B cell (primary cell): ENCODE results near the gene PRR14L. TPM values are rescaled to one million over a fixed set of nuclear protein-coding genes. Genes with fewer than 3 reads are reported as not detected.

Source experiments
- ATAC-seq: fragments of 200-7000 bp; cut with Tn5 transposase; one replicate; pipeline ENCODE4 v1.10.0; 2021; ENCODE audit warnings: low read depth, mild to moderate bottlenecking, moderate number of reproducible peaks, moderate library complexity
- CTCF ChIA-PET: fragments of 350-600 bp; sonication (Branson Sonifier 250); formaldehyde crosslinking; loops from one replicate; lab custom pipeline; 2021; ENCODE audit warnings: antibody characterized with exemption, inconsistent platforms; lab: Charles Lee
- POLR2A ChIA-PET: fragments of 350-600 bp; sonication (Branson Sonifier 250); formaldehyde crosslinking; loops from one replicate; lab custom pipeline; 2021; ENCODE audit warnings: antibody characterized with exemption; lab: Charles Lee
- DNase-seq: peaks from one replicate; pipeline ENCODE4 v3.0.0; 2013
- H2AFZ ChIP-seq: 2 replicates; pipeline ENCODE4 v1.6.1; 2012; ENCODE audit warnings: mild to moderate bottlenecking, low read depth, low read length; ENCODE audit not compliant: insufficient read depth, poor library complexity, severe bottlenecking
- H3K27ac ChIP-seq, 2 donors: 1 replicate in 1 of 2; 2 replicates in 1 of 2; pipeline ENCODE4 v1.5.1; 2012 to 2013; ENCODE audit warnings: low read length in 2 of 2, mild to moderate bottlenecking in 2 of 2, moderate library complexity in 1 of 2
- H3K27me3 ChIP-seq, 4 experiments: fragments of 200-600 bp in 1 of 4; sonication (generic) in 1 of 4; replicated peaks in 1 of 4; 1 replicate in 2 of 4; 2 replicates in 2 of 4; pipeline versions ENCODE4 v1.6.1 to v1.7.0; 2013 to 2016; ENCODE audit warnings: low read length in 3 of 4, mild to moderate bottlenecking in 2 of 4, mixed read lengths in 1 of 4, moderate library complexity in 1 of 4; ENCODE audit not compliant: insufficient read depth in 4 of 4, control insufficient read depth in 3 of 4; ENCODE audit errors: control extremely low read depth in 1 of 4
- H3K36me3 ChIP-seq, 2 experiments: replicated peaks in 1 of 2; 1 replicate in 1 of 2; 2 replicates in 1 of 2; pipeline versions ENCODE4 v1.6.1 to v1.7.1; 2013; ENCODE audit warnings: low read length in 1 of 2; ENCODE audit not compliant: insufficient read depth in 2 of 2, control insufficient read depth in 1 of 2; ENCODE audit errors: control extremely low read depth in 1 of 2, extremely low read depth in 1 of 2
- H3K4me1 ChIP-seq, 2 donors: fragments of 200-600 bp in 1 of 2; sonication (generic) in 1 of 2; 1 replicate in 1 of 2; 2 replicates in 1 of 2; pipeline versions ENCODE4 v1.5.1 to v1.6.1; 2013 to 2017; ENCODE audit warnings: low read length in 2 of 2; ENCODE audit not compliant: control insufficient read depth in 2 of 2, insufficient read depth in 2 of 2
- H3K4me2 ChIP-seq: replicated peaks from 2 replicates; pipeline ENCODE3; 2012; ENCODE audit warnings: mild to moderate bottlenecking, low read depth, low read length; ENCODE audit not compliant: poor library complexity, severe bottlenecking
- H3K4me3 ChIP-seq, 5 experiments: fragments of 200-600 bp in 1 of 5; sonication (generic) in 1 of 5; 1 replicate in 3 of 5; 2 replicates in 2 of 5; pipeline versions ENCODE4 v1.5.1 to v1.7.0; 2011 to 2016; ENCODE audit warnings: low read length in 4 of 5, mild to moderate bottlenecking in 4 of 5, low read depth in 2 of 5, control low read depth in 1 of 5, moderate library complexity in 1 of 5; ENCODE audit not compliant: insufficient read depth in 1 of 5; ENCODE audit errors: control extremely low read depth in 1 of 5, extremely low read depth in 1 of 5
- H3K79me2 ChIP-seq: fragments of 200-600 bp; sonication (generic); one replicate; pipeline ENCODE4 v1.6.0; 2016; ENCODE audit warnings: low read length; ENCODE audit not compliant: control insufficient read depth, insufficient read depth
- H3K9ac ChIP-seq: fragments of 200-600 bp; sonication (generic); 2 replicates; pipeline ENCODE4 v1.6.1; 2017; ENCODE audit warnings: mild to moderate bottlenecking, low read length, moderate library complexity
- H3K9me3 ChIP-seq, 3 donors: one replicate each; pipeline versions ENCODE4 v1.6.1 to v1.7.1; 2013; ENCODE audit warnings: low read length in 2 of 3; ENCODE audit not compliant: control insufficient read depth in 2 of 3, insufficient read depth in 1 of 3; ENCODE audit errors: control extremely low read depth in 1 of 3
- H4K20me1 ChIP-seq: 2 replicates; pipeline ENCODE4 v1.6.0; 2012; ENCODE audit warnings: mild to moderate bottlenecking, low read length; ENCODE audit not compliant: insufficient read depth, control insufficient read depth, poor library complexity, severe bottlenecking
- H3K27ac Mint-ChIP-seq: one replicate; pipeline ENCODE4 v1.8.0; 2021; ENCODE audit warnings: mixed read lengths
- H3K27me3 Mint-ChIP-seq: one replicate; pipeline ENCODE4 v1.8.0; 2021; ENCODE audit warnings: mixed read lengths
- H3K4me1 Mint-ChIP-seq: one replicate; pipeline ENCODE4 v1.8.0; 2021; ENCODE audit warnings: mixed read lengths
- H3K4me3 Mint-ChIP-seq: one replicate; pipeline ENCODE4 v1.8.0; 2021; ENCODE audit warnings: mixed read lengths
- H3K9me3 Mint-ChIP-seq: one replicate; pipeline ENCODE4 v1.8.0; 2022; ENCODE audit warnings: mixed read lengths; ENCODE audit not compliant: insufficient read depth
- EZH2 ChIP-seq: IDR thresholded peaks from 2 replicates; pipeline ENCODE4 v1.6.1; 2012; ENCODE audit warnings: borderline replicate concordance, low read depth, mild to moderate bottlenecking, moderate library complexity, low read length; ENCODE audit not compliant: insufficient read depth, poor library complexity, severe bottlenecking
- WGBS: methylation state at CpG from one replicate; pipeline ENCODE4 v1.1.5; 2013; ENCODE audit warnings: missing lambda C conversion rate; ENCODE audit not compliant: insufficient coverage; 5-methylcytosine and 5-hydroxymethylcytosine counted together
- intact Hi-C: fragments of 100-400 bp; cut with micrococcal nuclease; formaldehyde crosslinking; loops from one replicate; pipeline ENCODE4 v1.10.0; 2022
- polyA plus RNA-seq: library from polyadenylated mRNA; depleted of rRNA; stranded (reverse); fragments of >200 nt; gene quantifications from 2 replicates; pipeline ENCODE4 v1.2.3, GENCODE V29; 2012
- total RNA-seq, 2 donors: library from RNA; stranded (reverse); fragments of 120-200 nt in 1 of 2; gene quantifications; 1 replicate in 1 of 2; 2 replicates in 1 of 2; pipeline versions ENCODE4 v1.2.3 to v1.2.4, GENCODE V29; 2013 to 2022
- TF ChIP-seq, protein P1 (sequence below): fragments of 200-600 bp; IDR thresholded peaks from one replicate; pipeline ENCODE4 v1.8.0; 2022; ENCODE audit warnings: antibody characterized with exemption, mild to moderate bottlenecking

Gene PRR14L
- total and polyA plus RNA-seq, 2 donors (not counting 1 experiment from before 2014, with no cell fraction given), result 8.5 to 69.6 TPM

DNA sequence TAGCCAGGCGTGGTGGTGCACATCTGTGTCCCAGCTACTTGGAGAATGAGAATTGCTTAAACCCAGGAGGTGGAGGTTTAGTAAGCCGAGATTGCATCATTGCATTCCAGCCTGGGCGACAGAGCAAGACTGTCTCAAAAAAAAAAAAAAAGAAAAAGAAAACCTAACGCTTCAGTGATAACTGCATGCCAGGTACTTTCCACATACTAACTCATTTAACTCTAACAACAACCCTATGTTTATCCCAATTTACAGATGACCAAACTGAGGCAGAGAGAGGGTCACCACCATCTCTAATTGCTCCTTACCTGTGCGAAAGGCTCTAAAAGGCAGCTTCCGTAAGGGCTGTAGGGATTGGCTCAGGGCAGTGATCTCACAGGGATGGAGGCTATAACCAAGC is 99.5 kb downstream of the PRR14L start:
- H3K36me3 ChIP-seq, result peaks cover 11 to 46% of the 10 kb centered on the region in 2 experiments
- H3K9ac ChIP-seq, result no peak overlapping the region
- ChIA-PET POLR2A (no interaction called here), CTCF (interaction anchor here (1.1 kb wide), 1 partner anchor 13 kb away, joined by 3 read pairs; no protein-coding TSS in a partner anchor)
- H3K4me2 ChIP-seq, result no peak overlapping the region
- no peaks in the 10 kb centered on the region for H3K27me3 Mint-ChIP-seq
- no peaks in the 10 kb centered on the region for H3K9me3 ChIP-seq
- H3K9me3 Mint-ChIP-seq, result no peaks in the 10 kb centered on the region
- whole genome bisulfite sequencing, result 80% methylated on average over 1 of the region's 6 CpGs
- no peaks in the 10 kb centered on the region for H3K27me3 ChIP-seq
- no peak overlapping the region for H2AFZ ChIP-seq
- DNase-seq (no peak), ATAC-seq (peak; percentile 22)
- H4K20me1 ChIP-seq, result peaks cover 27% of the 10 kb centered on the region
- no peak overlapping the region for H3K27ac ChIP-seq
- intact Hi-C loops, result no loop called here
- no peak overlapping the region for H3K27ac Mint-ChIP-seq
- H3K4me1 Mint-ChIP-seq, result peaks cover 58% of the 10 kb centered on the region
- no peak overlapping the region for H3K4me3 ChIP-seq
- H3K4me3 Mint-ChIP-seq, result peak overlapping the region; percentile 12
- peaks cover 16 to 33% of the 10 kb centered on the region in 2 donors for H3K4me1 ChIP-seq
- H3K79me2 ChIP-seq, result peaks cover 85% of the 10 kb centered on the region
- TF ChIP-seq, protein P1, sequence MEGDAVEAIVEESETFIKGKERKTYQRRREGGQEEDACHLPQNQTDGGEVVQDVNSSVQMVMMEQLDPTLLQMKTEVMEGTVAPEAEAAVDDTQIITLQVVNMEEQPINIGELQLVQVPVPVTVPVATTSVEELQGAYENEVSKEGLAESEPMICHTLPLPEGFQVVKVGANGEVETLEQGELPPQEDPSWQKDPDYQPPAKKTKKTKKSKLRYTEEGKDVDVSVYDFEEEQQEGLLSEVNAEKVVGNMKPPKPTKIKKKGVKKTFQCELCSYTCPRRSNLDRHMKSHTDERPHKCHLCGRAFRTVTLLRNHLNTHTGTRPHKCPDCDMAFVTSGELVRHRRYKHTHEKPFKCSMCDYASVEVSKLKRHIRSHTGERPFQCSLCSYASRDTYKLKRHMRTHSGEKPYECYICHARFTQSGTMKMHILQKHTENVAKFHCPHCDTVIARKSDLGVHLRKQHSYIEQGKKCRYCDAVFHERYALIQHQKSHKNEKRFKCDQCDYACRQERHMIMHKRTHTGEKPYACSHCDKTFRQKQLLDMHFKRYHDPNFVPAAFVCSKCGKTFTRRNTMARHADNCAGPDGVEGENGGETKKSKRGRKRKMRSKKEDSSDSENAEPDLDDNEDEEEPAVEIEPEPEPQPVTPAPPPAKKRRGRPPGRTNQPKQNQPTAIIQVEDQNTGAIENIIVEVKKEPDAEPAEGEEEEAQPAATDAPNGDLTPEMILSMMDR, result no peak
- TF ChIP-seq EZH2, result no peak

GRCh38 chr22:31647523-31648320 is 102.2 kb downstream of the PRR14L start:
- CTCF ChIA-PET, result interaction anchor here (1.3 to 1.8 kb wide), 2 partner anchors 29 to 91 kb away, joined by 3 to 6 read pairs; no protein-coding TSS in a partner anchor
- H3K36me3 ChIP-seq, result peaks cover 11 to 53% of the 10 kb centered on the region in 2 experiments

More at GRCh38 chr22:31647523-31648320, 102.2 kb downstream of the PRR14L start:
- Histone ChIP-seq H3K4me3 (no peak overlapping the region), H3K9me3 (no peaks in the 10 kb centered on the region), H3K27me3 (no peaks in the 10 kb centered on the region), H3K9ac (no peak overlapping the region), H3K79me2 (peaks cover 70% of the 10 kb centered on the region), H3K27ac (no peak overlapping the region), H2AFZ (no peak overlapping the region), H4K20me1 (peaks cover 4% of the 10 kb centered on the region), H3K4me2 (no peak overlapping the region), H3K4me1 (peaks cover 3 to 13% of the 10 kb centered on the region in 2 donors)
- ATAC-seq, result no peak
- TF ChIP-seq, protein P1, result no peak
- TF ChIP-seq EZH2, result no peak
- over 99% methylated on average over 7 of the region's 11 CpGs for WGBS
- Mint-ChIP-seq H3K27me3 (no peaks in the 10 kb centered on the region), H3K9me3 (no peaks in the 10 kb centered on the region), H3K4me1 (peaks cover 39% of the 10 kb centered on the region), H3K4me3 (no peak overlapping the region), H3K27ac (no peak overlapping the region)
- intact Hi-C loops, result no loop called here
- POLR2A ChIA-PET, result no interaction called here
- no peak for DNase-seq
